Measurements from ENCODE around the gene PRDM11. TPM values are rescaled to one million over a fixed set of nuclear protein-coding genes. Genes with fewer than 3 reads are reported as not detected.
A peak's percentile ranks its signal among the peaks of the same experiment; 100 is the strongest.

PRDM11 gene
- total and polyA plus RNA-seq, 2 of the 8 experiments (the other 6 are each of a cell fraction or from before 2014, with no cell fraction given), result 3.6 to 11.7 TPM

DNA sequence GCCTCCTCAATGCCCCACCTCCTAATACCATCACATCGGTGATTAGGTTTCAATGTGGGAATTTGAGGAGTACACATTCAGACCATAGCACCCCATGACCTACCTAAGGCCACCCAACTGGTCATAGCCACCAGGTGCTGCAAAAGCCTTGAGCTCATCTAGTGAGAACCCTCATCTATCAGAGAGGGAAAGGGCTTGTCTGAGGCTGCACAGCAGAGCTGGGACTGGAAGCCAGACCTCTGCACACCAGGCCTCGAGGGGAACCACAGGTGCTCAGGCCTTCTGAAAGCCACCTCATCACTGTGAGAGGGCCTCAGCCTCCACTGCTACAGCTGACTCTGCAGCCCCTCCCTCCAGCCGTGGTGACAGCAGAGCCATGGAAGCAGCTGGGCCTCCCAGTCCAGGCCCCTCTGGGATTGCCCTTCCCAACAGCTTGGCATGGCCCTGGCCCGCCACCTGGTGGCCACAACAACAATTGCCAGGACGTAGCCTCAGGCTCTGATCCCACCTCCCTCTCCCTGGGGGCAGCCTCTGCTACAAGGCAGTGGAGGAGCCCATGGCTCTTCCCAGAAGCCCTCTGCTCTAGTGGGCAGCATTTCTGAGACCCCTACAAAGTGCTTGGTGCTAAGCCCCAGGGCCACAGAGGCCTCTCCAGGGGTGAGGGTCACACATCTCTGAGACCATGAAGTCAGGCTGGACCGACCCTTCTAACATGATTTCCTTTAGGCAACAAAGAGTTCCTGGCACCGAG is 41.0 kb upstream of the PRDM11 start:
- no peaks in the 10 kb centered on the region for H3K79me1 ChIP-seq (ENCODE audit: low read depth, low read length)
- no peak overlapping the region for H4K8ac ChIP-seq (ENCODE audit: extremely low read depth, insufficient read depth, low read length)
- WGBS, 2 experiments (ENCODE audit: extremely low coverage in 1 of 2, insufficient coverage in 1 of 2, insufficient read length in 1 of 2, insufficient replicate concordance in 2 of 2, low coverage in 1 of 2, low lambda C conversion rate in 2 of 2, missing lambda C conversion rate in 1 of 2), result 41% methylated on average over 7 of the region's 7 CpGs; no CpG with 5 or more reads in 1 of the 2 experiments
- no peaks in the 10 kb centered on the region for H4K20me1 ChIP-seq (replicated peaks in 1 of 2; ENCODE audit: control insufficient read depth in 1 of 2, insufficient read depth in 2 of 2, low read length in 2 of 2)
- H3K4me3 ChIP-seq (ENCODE audit: extremely low read depth in 1 of 4, insufficient read depth in 2 of 4, low read depth in 3 of 4, low read length in 4 of 4), result no peak overlapping the region
- no peaks in the 10 kb centered on the region; a peak in 2 of 7 replicates for H3K4me1 ChIP-seq (replicated peaks in 1 of 4; ENCODE audit: control insufficient read depth in 3 of 4, insufficient read depth in 4 of 4, low read length in 3 of 4)
- H3K27ac ChIP-seq (ENCODE audit: low read depth, low read length), result no peak overlapping the region
- H3K79me2 ChIP-seq (ENCODE audit: control insufficient read depth in 1 of 2, insufficient read depth in 2 of 2, low read length in 2 of 2), result no peaks in the 10 kb centered on the region
- no peak overlapping the region for H2BK120ac ChIP-seq (replicated peaks; ENCODE audit: low read depth, low read length)
- H3K27me3 ChIP-seq (replicated peaks in 1 of 4; ENCODE audit: control insufficient read depth in 3 of 4, extremely low read depth in 1 of 4, insufficient read depth in 3 of 4, low read length in 3 of 4), result no peaks in the 10 kb centered on the region
- H4K91ac ChIP-seq (replicated peaks; ENCODE audit: insufficient read length, low read length), result no peak overlapping the region
- H3K18ac ChIP-seq (ENCODE audit: extremely low read depth, low read length), result no peak overlapping the region
- H3K56ac ChIP-seq (replicated peaks; ENCODE audit: insufficient read length, low read depth, low read length), result no peak overlapping the region
- no peak overlapping the region for H3K9ac ChIP-seq (replicated peaks in 1 of 4; ENCODE audit: extremely low read depth in 1 of 4, low read depth in 3 of 4, low read length in 3 of 4)
- no peaks in the 10 kb centered on the region for H3K23me2 ChIP-seq (ENCODE audit: low read depth, low read length)
- no peak overlapping the region for H4K5ac ChIP-seq (ENCODE audit: insufficient read length, low read depth, low read length)
- DNase-seq (ENCODE audit: low read depth in 1 of 2, low spot score in 2 of 2) (peak; percentile 74 to 92), FAIRE-seq (peak; percentile 63)
- H3K23ac ChIP-seq (ENCODE audit: insufficient read length), result no peak overlapping the region
- H3K4ac ChIP-seq (replicated peaks; ENCODE audit: insufficient read length, low read depth, low read length), result no peak overlapping the region
- ChIA-PET POLR2A (ENCODE audit: partially characterized antibody) (interaction anchor here (0.8 to 2.7 kb wide), 6 partner anchors 17 to 177 kb away, joined by 3 to 18 read pairs (median 3); no protein-coding TSS in a partner anchor), CTCF (ENCODE audit: partially characterized antibody) (interaction anchor here (0.8 to 34.2 kb wide), 52 partner anchors 11 to 485 kb away, joined by 3 to 1347 read pairs (median 6); no protein-coding TSS in a partner anchor)
- no peak overlapping the region for H2BK12ac ChIP-seq (ENCODE audit: low read depth, low read length)
- H2BK20ac ChIP-seq (ENCODE audit: low read length), result no peak overlapping the region
- H2BK5ac ChIP-seq (ENCODE audit: low read depth, low read length), result no peak overlapping the region
- no peak overlapping the region for H2BK15ac ChIP-seq (ENCODE audit: low read length)
- no peak overlapping the region for H3K4me2 ChIP-seq (ENCODE audit: insufficient read depth in 1 of 2, low read depth in 2 of 2, low read length in 2 of 2)
- no peak overlapping the region for H2AK5ac ChIP-seq (ENCODE audit: low read depth, low read length)
- H3K9me3 ChIP-seq (ENCODE audit: insufficient read depth in 2 of 2, low read depth in 1 of 2, low read length in 1 of 2), result no peaks in the 10 kb centered on the region
- H2AFZ ChIP-seq (ENCODE audit: low read length), result no peak overlapping the region
- H3K14ac ChIP-seq (ENCODE audit: insufficient read length), result no peak overlapping the region
- no peaks in the 10 kb centered on the region for H3K36me3 ChIP-seq (ENCODE audit: control insufficient read depth in 2 of 4, insufficient read depth in 4 of 4, low read length in 3 of 4)
- peak; percentile 90 for TF ChIP-seq SAP30 (IDR thresholded peaks at IDR 0.05; ENCODE audit: insufficient read depth, insufficient replicate concordance, low read length)
- peak; percentile 56; the same call in 1 of the 2 replicates for TF ChIP-seq CREB1 (IDR thresholded peaks at IDR 0.05)
- no peak; the same call in none of the 2 replicates for TF ChIP-seq BACH1 (IDR thresholded peaks at IDR 0.05; ENCODE audit: low read length)
- TF ChIP-seq CHD1 (IDR thresholded peaks at IDR 0.05; ENCODE audit: low read depth, low read length), result no peak
- TF ChIP-seq, protein P1, sequence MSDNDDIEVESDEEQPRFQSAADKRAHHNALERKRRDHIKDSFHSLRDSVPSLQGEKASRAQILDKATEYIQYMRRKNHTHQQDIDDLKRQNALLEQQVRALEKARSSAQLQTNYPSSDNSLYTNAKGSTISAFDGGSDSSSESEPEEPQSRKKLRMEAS (IDR thresholded peaks at IDR 0.05), result peak; percentile 16; the same call in 1 of the 2 replicates
- peak; percentile 95 to 97 for TF ChIP-seq RAD21 (IDR thresholded peaks at IDR 0.05 in 1 of 2, conservative IDR thresholded peaks at IDR 0.05 in 1 of 2; ENCODE audit: low read depth in 2 of 2, low read length in 2 of 2)
- TF ChIP-seq BRCA1 (IDR thresholded peaks at IDR 0.05; ENCODE audit: low read depth, low read length), result no peak
- TF ChIP-seq SIRT6 (IDR thresholded peaks at IDR 0.05; ENCODE audit: low read length), result no peak
- no peak for TF ChIP-seq NANOG (IDR thresholded peaks at IDR 0.05; ENCODE audit: insufficient read depth, low read depth, low read length, poor library complexity, severe bottlenecking)
- no peak for TF ChIP-seq SP1 (IDR thresholded peaks at IDR 0.05; ENCODE audit: low read depth, low read length)
- TF ChIP-seq SP4 (IDR thresholded peaks at IDR 0.05; ENCODE audit: low read length), result no peak
- no peak for TF ChIP-seq POLR2A (IDR thresholded peaks at IDR 0.05; ENCODE audit: control extremely low read depth in 1 of 2, low read depth in 2 of 2, low read length in 2 of 2)
- no peak for TF ChIP-seq TAF1 (IDR thresholded peaks at IDR 0.05; ENCODE audit: low read depth, low read length)
- TF ChIP-seq EGR1 (IDR thresholded peaks at IDR 0.05; ENCODE audit: borderline replicate concordance, low read depth, low read length), result no peak

Measured in H1 (cell line).